ENCODE data around the gene IVL.

DNA sequence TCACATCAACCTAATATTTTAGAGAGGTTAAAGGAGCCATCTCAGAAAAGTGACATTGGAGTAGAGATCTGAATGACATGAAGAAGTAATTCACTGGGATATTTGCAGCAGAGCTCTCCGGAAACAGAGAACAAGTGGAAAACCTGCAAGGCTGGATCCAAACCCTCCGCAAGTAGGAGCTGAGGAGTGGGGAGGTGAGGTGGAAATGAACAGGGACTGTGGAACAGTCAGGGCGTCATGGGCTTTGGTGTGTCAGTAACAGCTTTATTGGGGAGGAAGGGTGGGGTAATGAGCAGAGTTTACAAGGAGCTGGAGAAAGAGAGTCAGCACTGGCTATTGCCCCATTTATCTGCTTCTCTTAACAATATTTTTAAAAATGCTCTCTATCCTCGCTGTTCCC, 9.3 kb upstream of the IVL start:
- no peak for TF ChIP-seq CTCF (IDR thresholded peaks at IDR 0.05)
- no peak for TF ChIP-seq POLR2AphosphoS5 (IDR thresholded peaks at IDR 0.05; ENCODE audit: low read depth, low read length)
- TF ChIP-seq TCF7L2 (IDR thresholded peaks at IDR 0.05; ENCODE audit: low read depth, low read length), result no peak
- TF ChIP-seq, protein P1, sequence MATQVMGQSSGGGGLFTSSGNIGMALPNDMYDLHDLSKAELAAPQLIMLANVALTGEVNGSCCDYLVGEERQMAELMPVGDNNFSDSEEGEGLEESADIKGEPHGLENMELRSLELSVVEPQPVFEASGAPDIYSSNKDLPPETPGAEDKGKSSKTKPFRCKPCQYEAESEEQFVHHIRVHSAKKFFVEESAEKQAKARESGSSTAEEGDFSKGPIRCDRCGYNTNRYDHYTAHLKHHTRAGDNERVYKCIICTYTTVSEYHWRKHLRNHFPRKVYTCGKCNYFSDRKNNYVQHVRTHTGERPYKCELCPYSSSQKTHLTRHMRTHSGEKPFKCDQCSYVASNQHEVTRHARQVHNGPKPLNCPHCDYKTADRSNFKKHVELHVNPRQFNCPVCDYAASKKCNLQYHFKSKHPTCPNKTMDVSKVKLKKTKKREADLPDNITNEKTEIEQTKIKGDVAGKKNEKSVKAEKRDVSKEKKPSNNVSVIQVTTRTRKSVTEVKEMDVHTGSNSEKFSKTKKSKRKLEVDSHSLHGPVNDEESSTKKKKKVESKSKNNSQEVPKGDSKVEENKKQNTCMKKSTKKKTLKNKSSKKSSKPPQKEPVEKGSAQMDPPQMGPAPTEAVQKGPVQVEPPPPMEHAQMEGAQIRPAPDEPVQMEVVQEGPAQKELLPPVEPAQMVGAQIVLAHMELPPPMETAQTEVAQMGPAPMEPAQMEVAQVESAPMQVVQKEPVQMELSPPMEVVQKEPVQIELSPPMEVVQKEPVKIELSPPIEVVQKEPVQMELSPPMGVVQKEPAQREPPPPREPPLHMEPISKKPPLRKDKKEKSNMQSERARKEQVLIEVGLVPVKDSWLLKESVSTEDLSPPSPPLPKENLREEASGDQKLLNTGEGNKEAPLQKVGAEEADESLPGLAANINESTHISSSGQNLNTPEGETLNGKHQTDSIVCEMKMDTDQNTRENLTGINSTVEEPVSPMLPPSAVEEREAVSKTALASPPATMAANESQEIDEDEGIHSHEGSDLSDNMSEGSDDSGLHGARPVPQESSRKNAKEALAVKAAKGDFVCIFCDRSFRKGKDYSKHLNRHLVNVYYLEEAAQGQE (IDR thresholded peaks at IDR 0.05; ENCODE audit: insufficient read depth in 1 of 2, low read depth in 2 of 2, low read length in 1 of 2), result no peak
- TF ChIP-seq SIN3A (IDR thresholded peaks at IDR 0.05; ENCODE audit: borderline replicate concordance, insufficient read depth, low read depth, low read length), result no peak

Measured in Panc1 (cell line).